ENCODE data around the gene AKR1E2. TPM values are rescaled to one million over a fixed set of nuclear protein-coding genes. Genes with fewer than 3 reads are reported as not detected.

AKR1E2 gene
- total and polyA plus RNA-seq, 10 of the 15 experiments (the other 5 are each of a cell fraction or from before 2014, with no cell fraction given): not detected

- TF ChIP-seq GABPA (IDR thresholded peaks at IDR 0.05; ENCODE audit: low read depth) (no peak), SP1 (IDR thresholded peaks at IDR 0.05; ENCODE audit: low read depth, low read length) (no peak), ATF7 (IDR thresholded peaks at IDR 0.05; ENCODE audit: low read depth) (peak; percentile 75), ZBTB33 (IDR thresholded peaks at IDR 0.05) (no peak)
These were observed 18.1 kb upstream of the AKR1E2 start (continued) for GRCh38 chr10:4807761-4808507.

DNA sequence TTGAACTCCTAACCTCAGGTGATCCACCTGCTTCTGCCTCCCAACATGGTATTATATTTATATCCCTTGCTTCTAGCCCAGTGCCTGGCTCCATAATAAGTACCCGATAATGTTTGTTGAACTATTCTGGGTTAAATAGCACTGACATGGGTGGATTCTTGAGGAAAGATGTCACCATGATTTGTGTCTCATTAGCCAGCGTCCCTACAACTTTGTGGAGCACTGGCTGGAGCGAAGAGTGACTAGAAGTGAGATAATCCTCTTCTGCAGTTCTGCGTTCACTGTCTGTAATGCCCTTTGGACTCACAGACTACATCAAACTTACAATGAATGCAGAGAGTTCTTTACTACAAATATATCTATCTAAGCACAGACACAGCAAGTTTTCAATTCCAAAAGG is 16.9 kb upstream of the AKR1E2 start:
- Histone ChIP-seq H3K4me2 (ENCODE audit: control insufficient read depth, insufficient read depth) (no peak overlapping the region), H3K27ac (ENCODE audit: control insufficient read depth, insufficient read depth) (no peak overlapping the region), H2AFZ (ENCODE audit: control insufficient read depth, low read depth, low read length) (no peak overlapping the region), H3K9ac (ENCODE audit: control insufficient read depth, insufficient read depth, low read length) (no peak overlapping the region), H3K27me3 (replicated peaks in 1 of 2; ENCODE audit: control insufficient read depth in 2 of 2, insufficient read depth in 2 of 2, low read length in 1 of 2) (no peaks in the 10 kb centered on the region), H3K79me2 (ENCODE audit: control insufficient read depth, insufficient read depth, low read length) (no peaks in the 10 kb centered on the region), H3K36me3 (ENCODE audit: control insufficient read depth in 2 of 2, insufficient read depth in 2 of 2, low read length in 1 of 2) (no peaks in the 10 kb centered on the region), H3K4me1 (ENCODE audit: control insufficient read depth, insufficient read depth, low read length) (no peaks in the 10 kb centered on the region), H3K4me3 (no peak overlapping the region), H3K9me3 (replicated peaks; ENCODE audit: control insufficient read depth, insufficient read depth, low read length) (no peaks in the 10 kb centered on the region), H4K20me1 (ENCODE audit: control insufficient read depth, insufficient read depth) (no peaks in the 10 kb centered on the region)
- intact Hi-C loops (cut with micrococcal nuclease; ENCODE audit: unreplicated experiment): no loop called here
- ChIA-PET SMC1A (ENCODE audit: uncharacterized antibody, unreplicated experiment) (no interaction called here), POLR2A (no interaction called here), CTCF (no interaction called here), RAD21 (ENCODE audit: unreplicated experiment) (no interaction called here)
- FAIRE-seq (no peak), DNase-seq (ENCODE audit: low read depth, low spot score) (no peak), ATAC-seq (no peak)
- BruUV-seq (replicated peaks): no TSS peak
- 49% methylated on average over 4 of the region's 4 CpGs for WGBS (ENCODE audit: insufficient coverage, insufficient replicate concordance, low lambda C conversion rate, missing lambda C conversion rate)
- in situ Hi-C loops (cut with MboI): no loop called here
- no peak for TF ChIP-seq EZH2 (IDR thresholded peaks at IDR 0.05; ENCODE audit: borderline replicate concordance, control insufficient read depth, low read depth, low read length)
- TF ChIP-seq RB1 (IDR thresholded peaks at IDR 0.05; ENCODE audit: borderline replicate concordance): no peak
- TF ChIP-seq, protein P1, sequence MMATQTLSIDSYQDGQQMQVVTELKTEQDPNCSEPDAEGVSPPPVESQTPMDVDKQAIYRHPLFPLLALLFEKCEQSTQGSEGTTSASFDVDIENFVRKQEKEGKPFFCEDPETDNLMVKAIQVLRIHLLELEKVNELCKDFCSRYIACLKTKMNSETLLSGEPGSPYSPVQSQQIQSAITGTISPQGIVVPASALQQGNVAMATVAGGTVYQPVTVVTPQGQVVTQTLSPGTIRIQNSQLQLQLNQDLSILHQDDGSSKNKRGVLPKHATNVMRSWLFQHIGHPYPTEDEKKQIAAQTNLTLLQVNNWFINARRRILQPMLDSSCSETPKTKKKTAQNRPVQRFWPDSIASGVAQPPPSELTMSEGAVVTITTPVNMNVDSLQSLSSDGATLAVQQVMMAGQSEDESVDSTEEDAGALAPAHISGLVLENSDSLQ (IDR thresholded peaks at IDR 0.05): no peak
- no peak for TF ChIP-seq RCOR1 (conservative IDR thresholded peaks at IDR 0.05; ENCODE audit: low read depth, low read length)
- no peak for TF ChIP-seq TCF7 (IDR thresholded peaks at IDR 0.05; ENCODE audit: borderline replicate concordance)
- no peak for TF ChIP-seq STAT3 (IDR thresholded peaks at IDR 0.05; ENCODE audit: low read depth, low read length)
- no peak for TF ChIP-seq NKRF (conservative IDR thresholded peaks at IDR 0.05)
- TF ChIP-seq SIX5 (IDR thresholded peaks at IDR 0.05; ENCODE audit: low read depth, low read length, severe bottlenecking): no peak
- TF ChIP-seq SUPT20H (IDR thresholded peaks at IDR 0.05; ENCODE audit: borderline replicate concordance, control insufficient read depth, low read depth, low read length): no peak
- TF ChIP-seq HDGF (IDR thresholded peaks at IDR 0.05): no peak
- TF ChIP-seq GABPA (IDR thresholded peaks at IDR 0.05; ENCODE audit: low read depth): no peak
- TF ChIP-seq FOXK2 (IDR thresholded peaks at IDR 0.05): no peak
- no peak for TF ChIP-seq ZNF207 (IDR thresholded peaks at IDR 0.05; ENCODE audit: borderline replicate concordance)
- no peak for TF ChIP-seq NR2C2 (IDR thresholded peaks at IDR 0.05; ENCODE audit: borderline replicate concordance, control insufficient read depth, insufficient read length, low read depth)
- no peak for TF ChIP-seq BRCA1 (IDR thresholded peaks at IDR 0.05; ENCODE audit: low read depth, low read length)
- no peak for TF ChIP-seq ZBED1 (IDR thresholded peaks at IDR 0.05; ENCODE audit: borderline replicate concordance)

Measured in GM12878 (cell line).